Right lobe of liver (tissue), 6 donors: Measurements from ENCODE around the gene NPSR1. TPM values are rescaled to one million over a fixed set of nuclear protein-coding genes. Genes with fewer than 3 reads are reported as not detected.

Experiments
- ATAC-seq, 4 donors: fragments of 200-7000 bp; cut with Tn5 transposase; one replicate each; pipeline ENCODE4 v1.9.1; 2020; ENCODE audit warnings: mild to moderate bottlenecking in 4 of 4, moderate library complexity in 4 of 4
- DNase-seq, 3 donors: peaks; one replicate each; pipeline ENCODE4 v3.0.0-alpha.2; 2020
- H3K27ac ChIP-seq, 3 donors: fragments of 200-600 bp; one replicate each; pipeline ENCODE4 v1.8.0; 2022
- H3K27me3 ChIP-seq, 2 donors: fragments of 200-600 bp; one replicate each; pipeline ENCODE4 v1.8.0; 2022
- H3K36me3 ChIP-seq, 4 donors: fragments of 200-600 bp; sonication (generic) in 1 of 4; one replicate each; pipeline versions ENCODE4 v1.5.1 to v1.8.0; 2017 to 2022; ENCODE audit warnings: control low read depth in 1 of 4
- H3K4me1 ChIP-seq, 4 donors: fragments of 200-600 bp; sonication (generic) in 1 of 4; one replicate each; pipeline versions ENCODE4 v1.5.1 to v1.8.0; 2017 to 2022; ENCODE audit warnings: control low read depth in 1 of 4
- H3K4me3 ChIP-seq, 3 donors: fragments of 200-600 bp; one replicate each; pipeline ENCODE4 v1.8.0; 2022
- H3K9me3 ChIP-seq, 4 donors: fragments of 200-600 bp; sonication (generic) in 1 of 4; one replicate each; pipeline versions ENCODE4 v1.5.1 to v1.8.0; 2017 to 2022; ENCODE audit warnings: control low read depth in 1 of 4
- POLR2A ChIP-seq: fragments of 450-650 bp; IDR thresholded peaks from one replicate; pipeline ENCODE4 v1.6.1; 2017; ENCODE audit warnings: antibody characterized with exemption, mild to moderate bottlenecking
- WGBS: methylation state at CpG from one replicate; pipeline ENCODE4 v1.1.6; 2018; ENCODE audit warnings: low coverage, low lambda C conversion rate; ENCODE audit not compliant: insufficient coverage; ENCODE audit errors: missing lambda C conversion rate; 5-methylcytosine and 5-hydroxymethylcytosine counted together
- intact Hi-C, 2 donors: fragments of 100-400 bp; cut with DNase I; formaldehyde crosslinking; loops; one replicate each; pipeline versions ENCODE4 v1.11.2 to v1.14.1; 2022
- total RNA-seq, 6 experiments: library from RNA; depleted of rRNA in 2 of 6; stranded (reverse); fragments of >200 nt in 2 of 6; fragmentation: NEBNext Ultra II Directional in 3 of 6; extraction: Animal tissue kit (Norgen Biotek cat#: 25700) in 3 of 6; gene quantifications; one replicate each; pipeline versions ENCODE4 v1.1.0 to v1.2.4, GENCODE V29; 2016 to 2023
- TF ChIP-seq, protein P1 (sequence below), 4 donors: fragments of 200-600 bp in 3 of 4; fragments of 450-650 bp in 1 of 4; IDR thresholded peaks; one replicate each; pipeline versions ENCODE4 v1.5.1 to v1.8.0; 2016 to 2022; ENCODE audit warnings: antibody characterized with exemption in 4 of 4, mild to moderate bottlenecking in 2 of 4
- donor health status: DM: no; HTN: yes; CAD: no.
- donor health status: DM: no; HTN: no; CAD: no.
- donor health status: DM: no; HTN: no; CAD: no.
- donor health status: DM: no; HTN: yes; CAD: no.
- donor health status: DM: no; HTN: yes; CAD: no.

The NPSR1 gene
- total RNA-seq, 6 experiments from 2014 or later = not detected

DNA sequence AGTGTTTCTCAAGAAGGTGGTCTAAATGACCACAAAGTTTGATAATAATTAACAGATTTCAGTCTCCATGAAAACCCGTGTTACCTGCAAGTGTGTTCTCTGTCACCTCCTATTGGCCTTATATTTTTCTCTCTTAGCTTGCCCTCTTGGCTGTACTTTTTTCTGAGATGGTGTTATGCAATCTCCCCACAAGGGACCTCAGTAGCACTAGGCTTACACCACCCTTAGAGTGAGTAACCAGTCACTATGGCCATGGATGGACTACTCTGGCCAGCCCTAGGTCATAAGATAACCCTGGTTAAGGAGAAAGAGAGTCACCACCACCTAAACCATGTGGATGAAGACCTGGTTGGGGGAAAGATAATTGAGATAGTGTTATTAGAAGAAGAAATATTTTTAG is 76.8 kb downstream of the NPSR1 start:
- intact Hi-C loops = no loop called here
- H3K27me3 ChIP-seq = no peaks in the 10 kb centered on the region
- TF ChIP-seq, protein P1, sequence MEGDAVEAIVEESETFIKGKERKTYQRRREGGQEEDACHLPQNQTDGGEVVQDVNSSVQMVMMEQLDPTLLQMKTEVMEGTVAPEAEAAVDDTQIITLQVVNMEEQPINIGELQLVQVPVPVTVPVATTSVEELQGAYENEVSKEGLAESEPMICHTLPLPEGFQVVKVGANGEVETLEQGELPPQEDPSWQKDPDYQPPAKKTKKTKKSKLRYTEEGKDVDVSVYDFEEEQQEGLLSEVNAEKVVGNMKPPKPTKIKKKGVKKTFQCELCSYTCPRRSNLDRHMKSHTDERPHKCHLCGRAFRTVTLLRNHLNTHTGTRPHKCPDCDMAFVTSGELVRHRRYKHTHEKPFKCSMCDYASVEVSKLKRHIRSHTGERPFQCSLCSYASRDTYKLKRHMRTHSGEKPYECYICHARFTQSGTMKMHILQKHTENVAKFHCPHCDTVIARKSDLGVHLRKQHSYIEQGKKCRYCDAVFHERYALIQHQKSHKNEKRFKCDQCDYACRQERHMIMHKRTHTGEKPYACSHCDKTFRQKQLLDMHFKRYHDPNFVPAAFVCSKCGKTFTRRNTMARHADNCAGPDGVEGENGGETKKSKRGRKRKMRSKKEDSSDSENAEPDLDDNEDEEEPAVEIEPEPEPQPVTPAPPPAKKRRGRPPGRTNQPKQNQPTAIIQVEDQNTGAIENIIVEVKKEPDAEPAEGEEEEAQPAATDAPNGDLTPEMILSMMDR (IDR thresholded peaks at IDR 0.05) = no peak
- no peak for TF ChIP-seq POLR2A
- no peak overlapping the region for H3K27ac ChIP-seq
- no peaks in the 10 kb centered on the region for H3K36me3 ChIP-seq
- H3K4me3 ChIP-seq = no peak overlapping the region
- no peak for ATAC-seq
- DNase-seq = no peak
- WGBS = 64% methylated on average over 1 of the region's 1 CpG
- no peaks in the 10 kb centered on the region for H3K4me1 ChIP-seq
- no peaks in the 10 kb centered on the region for H3K9me3 ChIP-seq

DNA sequence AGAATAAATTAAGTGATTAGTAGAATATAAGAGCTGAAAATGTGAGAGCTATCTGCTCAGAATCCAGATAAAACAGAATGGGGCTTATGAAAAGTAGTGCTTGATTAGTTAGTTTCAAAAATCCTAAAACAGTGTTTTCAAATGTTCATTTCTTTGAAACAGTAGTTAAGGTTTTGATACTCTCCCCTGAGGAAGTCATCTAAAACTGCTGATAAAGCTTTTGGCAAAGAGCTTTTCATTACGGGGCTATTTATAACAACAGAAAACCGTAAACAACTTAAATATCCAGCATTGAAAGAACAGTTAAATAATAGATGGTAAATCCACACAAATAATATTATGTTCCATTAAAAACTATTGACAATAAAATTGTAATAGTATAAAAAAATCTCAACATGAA is 77.5 kb downstream of the NPSR1 start:
- H3K4me3 ChIP-seq = no peak overlapping the region
- ATAC-seq (no peak), DNase-seq (no peak)
- H3K9me3 ChIP-seq = no peaks in the 10 kb centered on the region
- WGBS = 38% methylated on average over 2 of the region's 2 CpGs
- H3K27ac ChIP-seq = no peak overlapping the region
- no peaks in the 10 kb centered on the region for H3K36me3 ChIP-seq
- no peaks in the 10 kb centered on the region for H3K27me3 ChIP-seq
- intact Hi-C loops = no loop called here
- TF ChIP-seq, protein P1 (IDR thresholded peaks at IDR 0.05) = no peak
- TF ChIP-seq POLR2A = no peak
- no peaks in the 10 kb centered on the region for H3K4me1 ChIP-seq

DNA sequence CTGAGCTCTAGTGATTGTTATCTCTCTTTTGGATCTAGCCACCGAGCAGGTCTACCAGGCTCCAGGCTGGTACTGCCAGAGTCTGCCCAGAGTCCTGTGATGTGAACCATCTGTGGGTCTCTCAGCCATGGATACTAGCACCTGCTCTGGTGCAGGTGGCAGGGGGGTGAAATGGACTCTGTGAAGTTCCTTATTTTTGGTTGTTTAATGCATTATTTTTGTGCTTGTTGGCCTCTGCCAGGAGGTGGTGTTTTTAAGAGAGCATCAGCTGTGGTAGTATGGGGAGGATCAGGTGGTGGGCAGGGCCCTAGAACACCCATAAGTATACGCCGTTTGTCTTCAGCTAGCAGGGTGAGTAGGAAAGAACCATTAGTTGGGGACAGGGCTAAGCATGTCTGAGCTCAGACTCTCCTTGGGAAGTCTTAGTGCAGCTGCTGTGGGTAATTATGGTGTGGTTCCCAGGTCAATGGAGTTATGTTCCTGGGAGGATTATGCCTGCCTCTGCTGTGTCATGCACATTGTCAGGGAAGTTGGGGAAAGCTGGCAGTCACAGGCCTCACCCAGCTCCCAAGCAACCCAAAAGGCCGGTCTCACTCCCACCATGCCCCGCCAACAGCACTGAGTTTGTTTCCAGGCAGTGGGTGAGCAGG is 81.8 kb downstream of the NPSR1 start:
- 30% methylated on average over 1 of the region's 5 CpGs for WGBS
- Histone ChIP-seq H3K36me3 (no peaks in the 10 kb centered on the region), H3K9me3 (no peaks in the 10 kb centered on the region), H3K4me1 (no peaks in the 10 kb centered on the region), H3K4me3 (no peak overlapping the region), H3K27me3 (no peaks in the 10 kb centered on the region), H3K27ac (no peak overlapping the region)
- TF ChIP-seq, protein P1 (IDR thresholded peaks at IDR 0.05) = no peak
- TF ChIP-seq POLR2A = no peak
- DNase-seq (no peak), ATAC-seq (no peak)
- intact Hi-C loops = no loop called here

DNA sequence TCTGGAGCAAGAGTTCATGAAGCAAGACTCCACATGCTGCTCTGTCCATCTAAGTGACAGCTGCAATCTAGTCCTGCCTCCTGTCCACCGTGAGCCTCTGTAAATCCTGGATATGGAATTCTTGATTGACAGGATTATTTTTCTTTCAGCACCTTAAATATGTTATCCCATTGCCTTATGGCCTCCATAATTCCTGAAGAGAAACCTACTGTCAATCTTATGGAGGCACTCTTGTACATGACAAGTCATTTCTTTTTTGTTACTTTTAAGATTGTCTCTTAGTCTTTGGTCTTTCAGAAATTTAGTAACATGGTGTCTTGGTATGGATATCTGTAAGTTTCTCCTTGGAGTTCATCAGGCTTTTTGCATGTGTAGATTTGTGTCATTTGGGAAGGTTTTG is 82.8 kb downstream of the NPSR1 start:
- intact Hi-C loops = no loop called here
- Histone ChIP-seq H3K9me3 (no peaks in the 10 kb centered on the region), H3K4me1 (no peaks in the 10 kb centered on the region), H3K27me3 (no peaks in the 10 kb centered on the region), H3K36me3 (no peaks in the 10 kb centered on the region), H3K27ac (no peak overlapping the region), H3K4me3 (no peak overlapping the region)
- no peak for DNase-seq
- no CpG with 5 or more reads among the region's 1 CpG for WGBS
- no peak for ATAC-seq
- TF ChIP-seq, protein P1 (IDR thresholded peaks at IDR 0.05) = no peak
- no peak for TF ChIP-seq POLR2A
